ENCODE measurements around the gene TIMP1. TPM values are rescaled to one million over a fixed set of nuclear protein-coding genes. Genes with fewer than 3 reads are reported as not detected.

Gene TIMP1
- total and polyA plus RNA-seq, 2 experiments from 2014 or later = 39.0 to 117 TPM

DNA sequence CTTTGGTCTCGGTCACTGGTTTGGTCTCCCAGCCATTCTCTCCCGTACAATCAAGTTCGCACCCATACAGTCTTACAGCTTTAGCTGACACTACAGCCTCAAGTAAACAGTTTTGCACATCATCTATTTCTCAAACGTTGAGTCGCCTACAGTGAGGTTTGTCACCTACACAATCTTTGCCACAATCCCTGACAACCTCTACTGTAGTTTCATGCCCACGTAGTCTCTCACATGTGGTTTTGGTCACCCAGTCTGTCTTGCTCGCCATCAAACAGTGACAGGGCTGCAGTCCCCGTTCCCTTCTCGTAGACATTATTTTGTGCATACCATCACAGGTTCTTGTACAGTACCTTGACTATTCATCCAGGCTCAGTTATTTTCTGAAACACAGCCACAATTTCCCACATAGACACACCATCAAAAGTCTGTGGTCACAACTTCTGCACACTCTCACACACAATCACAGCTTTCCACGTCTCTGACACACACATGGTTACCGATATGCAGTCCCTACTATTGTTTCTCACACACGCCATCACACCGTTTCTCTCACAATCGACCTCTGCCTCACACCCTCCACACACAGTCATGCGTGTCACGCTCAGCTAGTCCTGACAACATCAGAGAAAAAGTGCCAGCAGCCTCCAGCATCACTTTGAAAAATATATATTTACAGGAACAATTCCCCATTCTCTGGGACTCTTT lies 52.8 kb downstream of the TIMP1 start:
- no peaks in the 10 kb centered on the region for H3K79me2 ChIP-seq (replicated peaks; ENCODE audit: insufficient read depth)
- no peak overlapping the region for H3K27ac ChIP-seq (ENCODE audit: low read depth)
- no peak for ATAC-seq
- H3K4me3 Mint-ChIP-seq = no peak overlapping the region
- H3K4me1 Mint-ChIP-seq = peaks cover 6% of the 10 kb centered on the region; the same call in 2 of the 3 replicates
- H3K9me3 Mint-ChIP-seq = peaks cover 4% of the 10 kb centered on the region; the same call in 2 of the 3 replicates
- H4K20me1 ChIP-seq (replicated peaks; ENCODE audit: insufficient read depth) = no peaks in the 10 kb centered on the region
- peaks cover 2% of the 10 kb centered on the region; the same call in 1 of the 2 replicates for H3K4me1 ChIP-seq (ENCODE audit: insufficient read depth)
- no peak overlapping the region for H3K4me2 ChIP-seq
- no peaks in the 10 kb centered on the region for H3K9me2 ChIP-seq (ENCODE audit: insufficient read depth)
- no peak for DNase-seq (ENCODE audit: low spot score)
- H3K27me3 ChIP-seq (ENCODE audit: insufficient read depth) = no peaks in the 10 kb centered on the region
- peaks cover 4% of the 10 kb centered on the region for H3K27me3 Mint-ChIP-seq (ENCODE audit: insufficient read depth, low read depth, poor library complexity)
- no peak overlapping the region for H3K4me3 ChIP-seq
- H3K36me3 ChIP-seq (ENCODE audit: insufficient read depth) = 0 out of 2 replicates have a peak, but pooled peaks cover 5% of the 10 kb centered on the region
- no peak overlapping the region for H3K27ac Mint-ChIP-seq
- H2AFZ ChIP-seq = no peak overlapping the region
- peaks cover 38% of the 10 kb centered on the region for H3K36me3 Mint-ChIP-seq (ENCODE audit: low read depth)
- H3F3A ChIP-seq (replicated peaks; ENCODE audit: low read depth) = no peaks in the 10 kb centered on the region
- no peak for TF ChIP-seq NANOG (IDR thresholded peaks at IDR 0.05; ENCODE audit: borderline replicate concordance)
- no peak for TF ChIP-seq JUNB (IDR thresholded peaks at IDR 0.05; ENCODE audit: unreplicated experiment)
- no peak for TF ChIP-seq ZNF331 (CRISPR knock-in tag; IDR thresholded peaks at IDR 0.05; ENCODE audit: low read depth)
- no peak for TF ChIP-seq EZH2 (IDR thresholded peaks at IDR 0.05; ENCODE audit: low read depth, unreplicated experiment)
- no peak for TF ChIP-seq ZNF114 (CRISPR knock-in tag; IDR thresholded peaks at IDR 0.05)
- TF ChIP-seq EZH2phosphoT487 (IDR thresholded peaks at IDR 0.05; ENCODE audit: unreplicated experiment) = no peak
- TF ChIP-seq, protein P1, sequence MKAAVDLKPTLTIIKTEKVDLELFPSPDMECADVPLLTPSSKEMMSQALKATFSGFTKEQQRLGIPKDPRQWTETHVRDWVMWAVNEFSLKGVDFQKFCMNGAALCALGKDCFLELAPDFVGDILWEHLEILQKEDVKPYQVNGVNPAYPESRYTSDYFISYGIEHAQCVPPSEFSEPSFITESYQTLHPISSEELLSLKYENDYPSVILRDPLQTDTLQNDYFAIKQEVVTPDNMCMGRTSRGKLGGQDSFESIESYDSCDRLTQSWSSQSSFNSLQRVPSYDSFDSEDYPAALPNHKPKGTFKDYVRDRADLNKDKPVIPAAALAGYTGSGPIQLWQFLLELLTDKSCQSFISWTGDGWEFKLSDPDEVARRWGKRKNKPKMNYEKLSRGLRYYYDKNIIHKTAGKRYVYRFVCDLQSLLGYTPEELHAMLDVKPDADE (IDR thresholded peaks at IDR 0.05) = no peak
- no peak for TF ChIP-seq STAT1 (IDR thresholded peaks at IDR 0.05; ENCODE audit: unreplicated experiment)
- TF ChIP-seq POLR2AphosphoS5 (IDR thresholded peaks at IDR 0.05; ENCODE audit: low read depth) = no peak
- no peak for TF ChIP-seq CREB1 (CRISPR knock-in tag; IDR thresholded peaks at IDR 0.05; ENCODE audit: low read depth)
- TF ChIP-seq, protein P2, sequence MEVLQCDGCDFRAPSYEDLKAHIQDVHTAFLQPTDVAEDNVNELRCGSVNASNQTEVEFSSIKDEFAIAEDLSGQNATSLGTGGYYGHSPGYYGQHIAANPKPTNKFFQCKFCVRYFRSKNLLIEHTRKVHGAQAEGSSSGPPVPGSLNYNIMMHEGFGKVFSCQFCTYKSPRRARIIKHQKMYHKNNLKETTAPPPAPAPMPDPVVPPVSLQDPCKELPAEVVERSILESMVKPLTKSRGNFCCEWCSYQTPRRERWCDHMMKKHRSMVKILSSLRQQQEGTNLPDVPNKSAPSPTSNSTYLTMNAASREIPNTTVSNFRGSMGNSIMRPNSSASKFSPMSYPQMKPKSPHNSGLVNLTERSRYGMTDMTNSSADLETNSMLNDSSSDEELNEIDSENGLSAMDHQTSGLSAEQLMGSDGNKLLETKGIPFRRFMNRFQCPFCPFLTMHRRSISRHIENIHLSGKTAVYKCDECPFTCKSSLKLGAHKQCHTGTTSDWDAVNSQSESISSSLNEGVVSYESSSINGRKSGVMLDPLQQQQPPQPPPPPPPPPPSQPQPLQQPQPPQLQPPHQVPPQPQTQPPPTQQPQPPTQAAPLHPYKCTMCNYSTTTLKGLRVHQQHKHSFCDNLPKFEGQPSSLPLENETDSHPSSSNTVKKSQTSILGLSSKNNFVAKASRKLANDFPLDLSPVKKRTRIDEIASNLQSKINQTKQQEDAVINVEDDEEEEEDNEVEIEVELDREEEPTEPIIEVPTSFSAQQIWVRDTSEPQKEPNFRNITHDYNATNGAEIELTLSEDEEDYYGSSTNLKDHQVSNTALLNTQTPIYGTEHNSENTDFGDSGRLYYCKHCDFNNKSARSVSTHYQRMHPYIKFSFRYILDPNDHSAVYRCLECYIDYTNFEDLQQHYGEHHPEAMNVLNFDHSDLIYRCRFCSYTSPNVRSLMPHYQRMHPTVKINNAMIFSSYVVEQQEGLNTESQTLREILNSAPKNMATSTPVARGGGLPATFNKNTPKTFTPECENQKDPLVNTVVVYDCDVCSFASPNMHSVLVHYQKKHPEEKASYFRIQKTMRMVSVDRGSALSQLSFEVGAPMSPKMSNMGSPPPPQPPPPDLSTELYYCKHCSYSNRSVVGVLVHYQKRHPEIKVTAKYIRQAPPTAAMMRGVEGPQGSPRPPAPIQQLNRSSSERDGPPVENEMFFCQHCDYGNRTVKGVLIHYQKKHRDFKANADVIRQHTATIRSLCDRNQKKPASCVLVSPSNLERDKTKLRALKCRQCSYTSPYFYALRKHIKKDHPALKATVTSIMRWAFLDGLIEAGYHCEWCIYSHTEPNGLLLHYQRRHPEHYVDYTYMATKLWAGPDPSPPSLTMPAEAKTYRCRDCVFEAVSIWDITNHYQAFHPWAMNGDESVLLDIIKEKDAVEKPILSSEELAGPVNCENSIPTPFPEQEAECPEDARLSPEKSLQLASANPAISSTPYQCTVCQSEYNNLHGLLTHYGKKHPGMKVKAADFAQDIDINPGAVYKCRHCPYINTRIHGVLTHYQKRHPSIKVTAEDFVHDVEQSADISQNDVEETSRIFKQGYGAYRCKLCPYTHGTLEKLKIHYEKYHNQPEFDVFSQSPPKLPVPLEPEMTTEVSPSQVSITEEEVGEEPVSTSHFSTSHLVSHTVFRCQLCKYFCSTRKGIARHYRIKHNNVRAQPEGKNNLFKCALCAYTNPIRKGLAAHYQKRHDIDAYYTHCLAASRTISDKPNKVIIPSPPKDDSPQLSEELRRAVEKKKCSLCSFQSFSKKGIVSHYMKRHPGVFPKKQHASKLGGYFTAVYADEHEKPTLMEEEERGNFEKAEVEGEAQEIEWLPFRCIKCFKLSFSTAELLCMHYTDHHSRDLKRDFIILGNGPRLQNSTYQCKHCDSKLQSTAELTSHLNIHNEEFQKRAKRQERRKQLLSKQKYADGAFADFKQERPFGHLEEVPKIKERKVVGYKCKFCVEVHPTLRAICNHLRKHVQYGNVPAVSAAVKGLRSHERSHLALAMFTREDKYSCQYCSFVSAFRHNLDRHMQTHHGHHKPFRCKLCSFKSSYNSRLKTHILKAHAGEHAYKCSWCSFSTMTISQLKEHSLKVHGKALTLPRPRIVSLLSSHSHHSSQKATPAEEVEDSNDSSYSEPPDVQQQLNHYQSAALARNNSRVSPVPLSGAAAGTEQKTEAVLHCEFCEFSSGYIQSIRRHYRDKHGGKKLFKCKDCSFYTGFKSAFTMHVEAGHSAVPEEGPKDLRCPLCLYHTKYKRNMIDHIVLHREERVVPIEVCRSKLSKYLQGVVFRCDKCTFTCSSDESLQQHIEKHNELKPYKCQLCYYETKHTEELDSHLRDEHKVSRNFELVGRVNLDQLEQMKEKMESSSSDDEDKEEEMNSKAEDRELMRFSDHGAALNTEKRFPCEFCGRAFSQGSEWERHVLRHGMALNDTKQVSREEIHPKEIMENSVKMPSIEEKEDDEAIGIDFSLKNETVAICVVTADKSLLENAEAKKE (CRISPR knock-in tag; IDR thresholded peaks at IDR 0.05) = no peak
- TF ChIP-seq REST (IDR thresholded peaks at IDR 0.05; ENCODE audit: unreplicated experiment) = no peak

Measured in GM23338 (cell line).